Small intestine (tissue), 16 donors: Measurements from ENCODE around the gene A4GALT. TPM values are rescaled to one million over a fixed set of nuclear protein-coding genes. Genes with fewer than 3 reads are reported as not detected.

Experiments used
- DNase-seq, 2 donors: peaks; one replicate each; pipeline versions ENCODE4 v3.0.0 to v3.0.0-alpha.2; 2013
- FAIRE-seq: peaks from 2 replicates; lab custom pipeline; 2012; peaks lifted over from hg19 to GRCh38; lab: Jason Lieb, UNC
- H3K27ac ChIP-seq, 3 donors: one replicate each; pipeline ENCODE4 v1.5.1; 2013; ENCODE audit warnings: low read length in 2 of 3, mild to moderate bottlenecking in 2 of 3, control low read depth in 1 of 3, inconsistent platforms in 1 of 3, low read depth in 1 of 3, moderate library complexity in 1 of 3
- H3K27me3 ChIP-seq, 3 donors: one replicate each; pipeline ENCODE4 v1.6.1; 2013; ENCODE audit warnings: low read length in 3 of 3, inconsistent platforms in 1 of 3; ENCODE audit not compliant: control insufficient read depth in 3 of 3, insufficient read depth in 3 of 3
- H3K36me3 ChIP-seq, 3 donors: one replicate each; pipeline ENCODE4 v1.6.1; 2013; ENCODE audit warnings: low read length in 3 of 3, inconsistent platforms in 1 of 3, low read depth in 1 of 3, mild to moderate bottlenecking in 1 of 3, moderate library complexity in 1 of 3; ENCODE audit not compliant: control insufficient read depth in 3 of 3, insufficient read depth in 2 of 3
- H3K4me1 ChIP-seq, 3 donors: one replicate each; pipeline ENCODE4 v1.6.1; 2013; ENCODE audit warnings: low read length in 2 of 3, inconsistent platforms in 1 of 3, low read depth in 1 of 3, mild to moderate bottlenecking in 1 of 3, moderate library complexity in 1 of 3; ENCODE audit not compliant: control insufficient read depth in 3 of 3, insufficient read depth in 2 of 3
- H3K4me3 ChIP-seq, 3 donors: one replicate each; pipeline ENCODE4 v1.5.1; 2013; ENCODE audit warnings: low read length in 3 of 3, control low read depth in 1 of 3, inconsistent platforms in 1 of 3, low read depth in 1 of 3, mild to moderate bottlenecking in 1 of 3, moderate library complexity in 1 of 3
- H3K9me3 ChIP-seq, 2 donors: one replicate each; pipeline ENCODE4 v1.6.1; 2013; ENCODE audit warnings: low read depth in 1 of 2, low read length in 1 of 2; ENCODE audit not compliant: control insufficient read depth in 2 of 2, insufficient read depth in 1 of 2
- WGBS, 3 donors: extraction: QIAGEN DNeasy Blood & Tissue Kit; methylation state at CpG; one replicate each; pipeline ENCODE4 v1.1.7; 2013; 5-methylcytosine and 5-hydroxymethylcytosine counted together
- long read RNA-seq, 10 donors: transcript quantifications; one replicate each; lab custom pipeline, GENCODE V29; 2026
- polyA plus RNA-seq, 4 donors: library from polyadenylated mRNA; stranded (reverse) in 3 of 4; unstranded in 1 of 4; fragments of 200-250 nt in 3 of 4; fragments of 120-200 nt in 1 of 4; gene quantifications; one replicate each; pipeline versions ENCODE4 v1.2.1 to v1.2.3, GENCODE V29; 2013
- donor health status: healthy with polysubstance abuse.
- donor health status: control.
- donor health status: control.
- donor health status: Bipolar disorder and iron deficiency.
- donor health status: healthy.

Gene A4GALT, protein sequence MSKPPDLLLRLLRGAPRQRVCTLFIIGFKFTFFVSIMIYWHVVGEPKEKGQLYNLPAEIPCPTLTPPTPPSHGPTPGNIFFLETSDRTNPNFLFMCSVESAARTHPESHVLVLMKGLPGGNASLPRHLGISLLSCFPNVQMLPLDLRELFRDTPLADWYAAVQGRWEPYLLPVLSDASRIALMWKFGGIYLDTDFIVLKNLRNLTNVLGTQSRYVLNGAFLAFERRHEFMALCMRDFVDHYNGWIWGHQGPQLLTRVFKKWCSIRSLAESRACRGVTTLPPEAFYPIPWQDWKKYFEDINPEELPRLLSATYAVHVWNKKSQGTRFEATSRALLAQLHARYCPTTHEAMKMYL
- 10 to 100 TPM in 1 of 4 donors, 1 to 10 TPM in 3; 1.1 to 23.0 (median 2.4) TPM for polyA plus RNA-seq
- long read RNA-seq, donor 1, partial matches to known transcripts, result 0 of 3 reads
- long read RNA-seq, donor 1, other reads (novel, unspliced or antisense), result 0 of 3 reads
- long read RNA-seq, donor 2, partial matches to known transcripts, result 0 of 2 reads
- long read RNA-seq, donor 2, other reads (novel, unspliced or antisense), result 0 of 2 reads
- long read RNA-seq, donor 3, partial matches to known transcripts, result 0 of 1 reads
- long read RNA-seq, donor 3, other reads (novel, unspliced or antisense), result 0 of 1 reads
- long read RNA-seq, donor 4, result 0 reads
- long read RNA-seq, donor 5, result 0 reads
- long read RNA-seq, donor 6, result 0 reads
- long read RNA-seq, donor 7, transcript A4GALT-206 (3 exons, 2,141 nt), result major isoform, 29 of 33 reads
- long read RNA-seq, donor 7, partial matches to known transcripts, result 0 of 33 reads
- long read RNA-seq, donor 7, other reads (novel, unspliced or antisense), result 0 of 33 reads
- long read RNA-seq, donor 8, partial matches to known transcripts, result 0 of 2 reads
- long read RNA-seq, donor 8, other reads (novel, unspliced or antisense), result 0 of 2 reads
- long read RNA-seq, donor 9, partial matches to known transcripts, result 0 of 3 reads
- long read RNA-seq, donor 9, other reads (novel, unspliced or antisense), result 0 of 3 reads
- long read RNA-seq, donor 10, partial matches to known transcripts, result 0 of 2 reads
- long read RNA-seq, donor 10, other reads (novel, unspliced or antisense), result 0 of 2 reads

DNA sequence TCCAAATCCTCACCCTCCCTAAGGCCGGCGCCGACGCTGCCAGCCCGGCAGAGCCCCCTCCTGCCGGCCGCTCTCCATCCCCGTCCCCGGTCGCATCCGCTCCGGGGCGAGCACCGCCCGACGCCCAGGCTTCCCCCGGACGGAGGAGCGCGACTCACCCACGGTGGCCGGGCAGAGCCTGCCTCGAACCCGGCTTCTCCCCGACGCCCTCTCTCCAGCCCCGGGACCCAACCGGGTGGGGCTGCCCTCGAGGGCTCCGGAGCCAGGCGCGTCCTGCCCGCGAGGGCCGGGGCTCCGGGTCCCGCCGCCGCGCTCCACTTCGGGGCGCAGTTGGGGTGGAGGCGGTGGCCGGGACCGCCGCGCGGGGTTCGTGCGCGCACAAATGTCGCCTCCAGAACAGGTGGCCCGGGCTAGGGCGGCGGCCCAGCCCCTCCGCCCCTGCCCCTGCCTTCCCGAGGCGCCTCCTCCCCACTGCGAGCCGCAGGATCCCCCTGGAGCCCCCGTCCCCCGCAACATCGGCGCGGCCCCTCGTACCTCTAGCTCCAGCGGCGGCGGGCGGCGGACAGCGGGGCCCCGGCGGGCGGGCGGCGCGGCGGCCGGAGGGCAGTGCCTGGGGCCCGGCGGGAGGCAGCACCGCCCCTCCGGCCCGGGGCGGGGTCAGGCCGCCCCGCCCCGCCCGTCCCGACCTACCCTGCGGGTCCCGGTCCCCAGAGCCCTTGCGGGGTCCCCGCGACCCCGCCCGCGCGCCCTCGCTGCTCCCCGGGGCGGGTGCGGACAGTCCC, at the start of gene A4GALT:
A4GALT (minus strand) TSS at position 608 of the 782 bp plus-strand sequence. CDS start 26,919 bp downstream, outside the sequence.
- H3K4me1 ChIP-seq, result peaks cover 0 to 19% (median 0%) of the 10 kb centered on the region in 3 donors
- DNase-seq, result peak in 1 of 2 donors; percentile 40
- peak within 1 kb of the TSS in 2 of 3 donors; percentile 17 to 85 for H3K27ac ChIP-seq

DNA sequence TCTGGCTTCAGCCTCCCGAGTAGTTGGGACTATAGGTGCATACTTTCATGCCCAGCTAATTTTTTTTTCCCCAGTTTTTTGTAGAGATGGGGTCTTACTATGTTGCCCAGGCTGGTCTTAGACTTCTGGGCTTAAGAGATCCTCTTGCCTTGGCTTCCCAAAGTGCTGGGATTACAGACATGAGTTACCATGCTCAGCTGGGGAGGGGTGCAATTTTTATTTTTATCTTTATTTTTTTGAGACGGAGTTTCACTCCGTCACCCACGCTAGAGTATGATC, 49.7 kb upstream of the A4GALT start:
- H3K9me3 ChIP-seq, result no peaks in the 10 kb centered on the region
- DNase-seq (no peak), FAIRE-seq (no peak)
- no peaks in the 10 kb centered on the region for H3K36me3 ChIP-seq
- no peak overlapping the region for H3K4me3 ChIP-seq
- H3K4me1 ChIP-seq, result peaks cover 0 to 22% (median 0%) of the 10 kb centered on the region in 3 donors
- H3K27ac ChIP-seq, result peak overlapping the region in 1 of 3 donors; percentile 49
- no peaks in the 10 kb centered on the region for H3K27me3 ChIP-seq
- 79 to 84% (median 83%) methylated on average over 4 of the region's 4 CpGs for WGBS, 3 donors

More for the DNA sequence above, at the start of gene A4GALT:
- H3K4me3 ChIP-seq, result peak within 1 kb of the TSS; percentile 45 to 54 (median 48)
- no peaks in the 10 kb centered on the region for H3K9me3 ChIP-seq
- peaks cover 4 to 43% (median 9%) of the 10 kb centered on the region in 3 donors for H3K27me3 ChIP-seq
- peaks cover 0 to 2% (median 0%) of the 10 kb centered on the region in 3 donors for H3K36me3 ChIP-seq
- WGBS, 3 donors, result 0 to 1% (median 1%) methylated on average over 48 to 104 of the region's 104 CpGs
- FAIRE-seq, result no peak

DNA sequence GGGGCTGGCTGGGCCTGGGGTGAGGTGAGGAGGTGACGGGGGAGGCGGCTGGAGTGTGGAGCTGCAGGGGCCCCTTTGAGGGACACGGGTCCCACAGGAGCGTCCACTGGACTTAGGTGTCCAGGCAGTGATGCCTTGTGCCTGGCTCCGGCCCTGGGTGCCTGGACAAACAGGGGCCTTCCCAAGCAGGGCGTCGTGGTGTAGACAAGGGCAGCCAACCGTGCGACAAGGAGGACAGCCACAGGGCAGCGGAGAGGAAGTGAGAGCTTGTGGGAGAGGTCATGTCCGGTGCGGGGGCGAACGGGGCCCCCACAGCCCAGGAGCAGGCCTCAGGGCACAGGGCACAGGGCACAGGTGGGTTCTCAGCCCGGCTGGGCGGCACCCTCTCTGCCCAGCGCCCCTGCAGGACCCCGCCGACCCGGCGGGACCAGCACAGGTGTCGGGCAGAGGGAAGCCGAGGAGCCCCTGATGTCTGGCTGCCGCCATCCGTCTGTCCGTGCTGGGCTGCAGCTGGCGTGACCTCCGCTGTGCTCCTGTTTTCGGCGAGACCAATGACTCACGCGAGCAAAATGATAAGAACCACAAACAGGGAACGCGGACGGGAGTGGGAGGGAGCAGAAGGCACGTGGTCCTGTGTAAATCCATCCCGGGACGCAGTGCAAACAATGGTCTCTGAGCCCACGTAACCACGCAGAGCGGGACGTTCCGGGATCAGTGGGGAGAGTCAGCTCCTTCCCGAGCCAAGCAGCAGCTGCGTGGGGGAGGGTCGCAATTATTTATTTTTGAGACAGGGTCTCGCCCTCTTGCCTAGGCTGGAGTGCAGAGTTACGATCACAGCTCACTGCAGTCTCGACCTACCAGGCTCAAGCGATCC, 49.1 kb upstream of the A4GALT start:
- WGBS, 3 donors, result 23 to 38% (median 29%) methylated on average over 46 to 50 of the region's 50 CpGs
- FAIRE-seq (no peak), DNase-seq (peak; percentile 62 to 64)
- peaks cover 0 to 22% (median 0%) of the 10 kb centered on the region in 3 donors for H3K4me1 ChIP-seq
- peak overlapping the region in 1 of 3 donors; percentile 49 for H3K27ac ChIP-seq
- H3K27me3 ChIP-seq, result no peaks in the 10 kb centered on the region
- no peaks in the 10 kb centered on the region for H3K36me3 ChIP-seq
- no peak overlapping the region for H3K4me3 ChIP-seq
- H3K9me3 ChIP-seq, result no peaks in the 10 kb centered on the region

DNA sequence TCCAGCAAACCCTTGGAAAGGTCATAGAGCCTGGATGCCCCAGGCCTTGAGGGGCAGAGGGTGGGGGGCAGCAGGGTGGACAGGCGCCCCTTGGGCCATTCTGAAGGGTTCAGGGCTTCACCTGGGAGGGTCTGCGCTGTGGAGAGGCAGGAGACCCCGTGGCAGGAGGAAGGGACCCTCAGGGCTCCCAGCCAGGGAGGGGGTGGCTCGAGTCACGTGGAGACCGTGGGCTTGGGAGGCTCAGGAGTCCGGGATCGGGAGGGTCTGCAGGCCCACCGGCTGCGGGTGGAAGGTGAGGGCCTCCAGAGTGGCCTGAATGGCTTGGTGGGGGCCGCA, 48.5 kb upstream of the A4GALT start:
- Histone ChIP-seq H3K27me3 (no peaks in the 10 kb centered on the region), H3K4me1 (peaks cover 0 to 28% (median 0%) of the 10 kb centered on the region in 3 donors), H3K36me3 (no peaks in the 10 kb centered on the region), H3K27ac (no peak overlapping the region), H3K9me3 (no peaks in the 10 kb centered on the region), H3K4me3 (no peak overlapping the region)
- FAIRE-seq, result no peak
- DNase-seq, result no peak
- WGBS, 3 donors, result 89 to 94% (median 91%) methylated on average over 9 to 11 of the region's 11 CpGs

DNA sequence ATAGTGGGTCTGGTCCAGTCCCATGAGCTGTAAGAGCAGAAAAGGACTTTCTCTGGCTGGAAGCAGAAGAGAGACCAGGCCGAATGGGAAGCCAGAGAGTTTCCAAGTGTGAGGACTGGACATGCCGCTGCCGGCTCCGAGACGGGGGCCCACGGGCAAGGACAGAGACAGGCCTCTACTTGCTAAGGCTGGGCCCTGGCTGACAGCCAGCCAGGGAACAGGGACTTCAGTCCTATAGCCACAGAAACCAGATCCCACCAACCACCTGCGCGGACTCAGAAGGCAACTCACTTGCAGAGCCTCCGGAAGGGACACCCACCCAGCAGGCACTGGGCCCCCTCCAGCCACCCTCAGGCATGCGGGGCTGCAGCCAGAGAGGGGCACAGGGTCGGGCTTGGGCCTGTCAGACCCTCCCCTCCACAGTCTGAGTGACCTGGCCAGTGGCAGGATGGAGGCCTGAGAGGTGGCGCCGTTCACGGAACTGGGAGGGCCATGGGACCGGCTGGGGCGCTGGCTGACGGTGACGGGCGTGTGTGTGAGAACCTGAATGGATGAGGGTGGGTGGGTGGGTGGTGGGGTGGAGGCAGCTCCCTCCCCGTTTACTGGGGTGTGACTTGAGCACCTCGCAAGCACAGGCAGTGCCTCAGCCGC, 47.8 kb upstream of the A4GALT start:
- Histone ChIP-seq H3K27me3 (no peaks in the 10 kb centered on the region), H3K27ac (no peak overlapping the region), H3K4me3 (no peak overlapping the region), H3K9me3 (no peaks in the 10 kb centered on the region), H3K36me3 (no peaks in the 10 kb centered on the region), H3K4me1 (peaks cover 0 to 29% (median 0%) of the 10 kb centered on the region in 3 donors)
- WGBS, 3 donors, result 83 to 87% (median 86%) methylated on average over 15 to 22 of the region's 22 CpGs
- FAIRE-seq (no peak), DNase-seq (no peak)

DNA sequence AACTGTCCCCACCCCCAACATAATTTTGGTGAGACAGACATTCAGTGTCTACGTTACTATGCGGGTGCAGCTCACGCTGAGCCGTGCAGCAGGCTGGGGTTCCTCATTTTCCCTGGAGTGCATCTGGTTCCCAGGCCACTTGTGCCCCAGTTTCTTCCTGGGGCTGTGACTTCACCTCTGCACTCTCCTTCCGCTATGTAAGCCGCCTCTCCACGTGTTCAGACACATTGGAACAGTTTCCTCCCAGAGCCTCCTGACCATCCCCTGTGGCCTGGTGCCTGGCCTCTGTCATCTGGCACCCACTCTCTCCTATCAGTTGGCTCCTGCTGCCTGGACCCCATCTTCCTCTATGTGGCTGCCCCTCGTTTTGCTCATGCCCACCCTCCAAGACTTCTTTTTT, 46.2 kb upstream of the A4GALT start:
- WGBS, 3 donors, result 61 to 67% (median 65%) methylated on average over 8 of the region's 8 CpGs
- H3K4me3 ChIP-seq, result no peak overlapping the region
- H3K9me3 ChIP-seq, result no peaks in the 10 kb centered on the region
- DNase-seq (no peak), FAIRE-seq (no peak)
- H3K36me3 ChIP-seq, result no peaks in the 10 kb centered on the region
- H3K27me3 ChIP-seq, result no peaks in the 10 kb centered on the region
- H3K4me1 ChIP-seq, result peaks cover 0 to 18% (median 0%) of the 10 kb centered on the region in 3 donors
- H3K27ac ChIP-seq, result no peak overlapping the region

DNA sequence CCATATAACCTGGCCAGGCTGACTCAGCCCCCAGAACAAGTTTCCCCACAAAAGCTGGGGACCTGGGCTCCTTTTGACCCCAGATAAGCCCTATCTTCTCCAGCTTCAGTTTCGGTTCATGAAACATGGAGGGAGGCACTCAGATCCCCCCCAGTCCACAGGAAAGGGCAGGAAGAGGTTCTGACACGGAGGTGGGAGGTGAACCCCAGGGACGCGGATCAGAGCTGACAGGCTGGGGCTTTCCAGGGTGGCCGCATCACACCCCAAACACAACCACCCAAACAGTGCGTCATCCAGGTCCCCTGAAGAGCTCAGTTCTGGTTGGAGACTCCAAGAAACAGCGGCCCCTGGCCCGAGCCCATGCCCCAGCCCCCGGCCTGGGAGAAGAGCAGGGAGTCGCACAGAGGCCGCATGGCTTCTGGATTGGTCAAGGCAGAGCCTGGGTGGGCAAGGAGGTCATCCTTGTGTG, 44.3 kb upstream of the A4GALT start:
- Histone ChIP-seq H3K9me3 (no peaks in the 10 kb centered on the region), H3K27ac (no peak overlapping the region), H3K27me3 (no peaks in the 10 kb centered on the region), H3K4me1 (peaks cover 0 to 13% (median 0%) of the 10 kb centered on the region in 3 donors), H3K36me3 (no peaks in the 10 kb centered on the region), H3K4me3 (no peak overlapping the region)
- 60 to 67% (median 65%) methylated on average over 11 of the region's 11 CpGs for WGBS, 3 donors
- DNase-seq (peak in 1 of 2 donors; percentile 29), FAIRE-seq (no peak)
